Heart right ventricle (tissue), 16 donors: ENCODE data around the gene RPL6. TPM values are rescaled to one million over a fixed set of nuclear protein-coding genes. Genes with fewer than 3 reads are reported as not detected.

Source experiments
- ATAC-seq, 8 donors: fragments of 200-7000 bp; cut with Tn5 transposase; one replicate each; pipeline ENCODE4 v1.9.1; 2020; ENCODE audit warnings: mild to moderate bottlenecking in 8 of 8, moderate library complexity in 8 of 8, moderate number of reproducible peaks in 1 of 8
- DNase-seq, 2 donors: peaks; one replicate each; pipeline ENCODE4 v3.0.0-alpha.2; 2020
- H3K27ac ChIP-seq, 10 donors: fragments of 200-600 bp; sonication (generic) in 2 of 10; one replicate each; pipeline versions ENCODE4 v1.5.0 to v1.8.0; 2020 to 2022; ENCODE audit warnings: mild to moderate bottlenecking in 3 of 10
- H3K27me3 ChIP-seq, 7 donors: fragments of 200-600 bp; one replicate each; pipeline ENCODE4 v1.8.0; 2021 to 2022; ENCODE audit warnings: mild to moderate bottlenecking in 2 of 7
- H3K36me3 ChIP-seq, 9 donors: fragments of 200-600 bp; sonication (generic) in 1 of 9; one replicate each; pipeline versions ENCODE4 v1.5.0 to v1.8.0; 2020 to 2022; ENCODE audit warnings: mild to moderate bottlenecking in 2 of 9
- H3K4me1 ChIP-seq, 9 donors: fragments of 200-600 bp; sonication (generic) in 1 of 9; one replicate each; pipeline versions ENCODE4 v1.5.0 to v1.8.0; 2020 to 2022; ENCODE audit warnings: mild to moderate bottlenecking in 4 of 9
- H3K4me3 ChIP-seq, 10 donors: fragments of 200-600 bp; sonication (generic) in 2 of 10; one replicate each; pipeline versions ENCODE4 v1.5.0 to v1.8.0; 2020 to 2022; ENCODE audit warnings: mild to moderate bottlenecking in 7 of 10, moderate library complexity in 2 of 10
- H3K9me3 ChIP-seq, 11 donors: fragments of 200-600 bp in 10 of 11; sonication (generic) in 2 of 11; one replicate each; pipeline versions ENCODE4 v1.5.0 to v1.8.0; 2013 to 2022; ENCODE audit warnings: mild to moderate bottlenecking in 2 of 11, control low read depth in 1 of 11, moderate library complexity in 1 of 11
- CTCF ChIP-seq, 9 donors: fragments of 200-600 bp; sonication (generic) in 2 of 9; IDR thresholded peaks; one replicate each; pipeline versions ENCODE4 v1.5.0 to v1.8.0; 2021 to 2022; ENCODE audit warnings: antibody characterized with exemption in 9 of 9, mild to moderate bottlenecking in 5 of 9, moderate library complexity in 1 of 9
- WGBS, 2 donors: extraction: QIAGEN DNeasy Blood & Tissue Kit; methylation state at CpG; one replicate each; pipeline ENCODE4 v1.1.7; 2013; ENCODE audit warnings: inconsistent platforms in 1 of 2; 5-methylcytosine and 5-hydroxymethylcytosine counted together
- intact Hi-C, 10 donors: fragments of 100-400 bp; cut with DNase I; formaldehyde crosslinking; loops; one replicate each; pipeline versions ENCODE4 v1.11.1 to v1.14.2; 2022
- polyA plus RNA-seq, 2 donors: library from polyadenylated mRNA; stranded (reverse); fragments of 200-250 nt; gene quantifications; one replicate each; pipeline ENCODE4 v1.2.3, GENCODE V29; 2013
- total RNA-seq, 10 donors: library from RNA; stranded (reverse); fragmentation: NEBNext Ultra II Directional in 3 of 10; extraction: Animal tissue kit (Norgen Biotek cat#: 25700) in 3 of 10; gene quantifications; one replicate each; pipeline versions ENCODE4 v1.2.1 to v1.2.4, GENCODE V29; 2021 to 2023
- donor health status: Arrhythmogenic right ventricular cardiomyopathy.
- donor health status: ischemic (EF 13 %, LVEDD 7.1; RV severe dilation, severe dysfunction).
- donor health status: healthy with polysubstance abuse.
- donor health status: DM: no; HTN: yes; CAD: no.
- donor health status: DM: no; HTN: no; CAD: no.
- donor health status: ischemic (EF 25% LVEDD 6.9; RV normal size, moderate dysfunction).
- donor health status: ischemic (EF 25% LVEDD 5.7; RV mildly dilated, moderate dysfunction).
- donor health status: healthy.
- donor health status: DM: yes; HTN: yes; CAD: no.
- donor health status: Ischemic cardiomyopathy.
- donor health status: ischemic (EF 35%, LVEDD 5.7; RV mildly dilated, moderate dysfunction).
- donor health status: nonischemic (EF 11% LVEDD 7.7; RV severe dilation, severe dysfunction).
- donor health status: DM: yes; HTN: yes; CAD: no.
- donor health status: PGD.
- donor health status: ischemic (EF 29% LVEDD 5.4; RV normal size, mild dysfunction).
- donor health status: nonischemic (EF 23%, LVEDD 6.1; RV moderate dilation, normal function).

RPL6 gene
- total and polyA plus RNA-seq, 12 donors, result 564 to 1,749 (median 624) TPM

GRCh38 chr12:112424126-112424525 lies 14.7 kb upstream of the RPL6 start:
- no peak overlapping the region for H3K4me3 ChIP-seq
- no peaks in the 10 kb centered on the region for H3K9me3 ChIP-seq
- H3K27me3 ChIP-seq, result no peaks in the 10 kb centered on the region
- H3K36me3 ChIP-seq, result peaks cover 0 to 9% (median 0%) of the 10 kb centered on the region in 9 donors
- WGBS, 2 donors, result 79 to 80% methylated on average over 3 of the region's 3 CpGs
- H3K27ac ChIP-seq, result peak overlapping the region in 2 of 10 donors; percentile 35 to 41
- peaks cover 0 to 60% (median 45%) of the 10 kb centered on the region in 9 donors for H3K4me1 ChIP-seq
- DNase-seq (no peak), ATAC-seq (no peak)
- no peak for TF ChIP-seq CTCF (IDR thresholded peaks at IDR 0.05)
- intact Hi-C loops, result no loop called here

- H3K4me1 ChIP-seq, result peaks cover 0 to 67% (median 52%) of the 10 kb centered on the region in 9 donors
- intact Hi-C loops, result no loop called here
These were observed 13.1 kb upstream of the RPL6 start for GRCh38 chr12:112422531-112422930.

GRCh38 chr12:112421363-112421762 lies 12.0 kb upstream of the RPL6 start:
- H3K27ac ChIP-seq, result no peak overlapping the region

More at GRCh38 chr12:112422531-112422930, 13.1 kb upstream of the RPL6 start:
- no peaks in the 10 kb centered on the region for H3K9me3 ChIP-seq
- TF ChIP-seq CTCF (IDR thresholded peaks at IDR 0.05), result no peak
- H3K36me3 ChIP-seq, result peaks cover 0 to 9% (median 0%) of the 10 kb centered on the region in 9 donors
- ATAC-seq (peak in 1 of 8 donors; percentile 62), DNase-seq (no peak)
- H3K4me3 ChIP-seq, result no peak overlapping the region
- WGBS, 2 donors, result 31% methylated on average over 5 of the region's 5 CpGs
- H3K27ac ChIP-seq, result peak overlapping the region in 7 of 10 donors; percentile 32 to 61 (median 47)
- H3K27me3 ChIP-seq, result no peaks in the 10 kb centered on the region

GRCh38 chr12:112420740-112421139 lies 11.3 kb upstream of the RPL6 start:
- peak overlapping the region in 2 of 10 donors; percentile 98 to 99 for H3K27ac ChIP-seq

More at GRCh38 chr12:112421363-112421762, 12.0 kb upstream of the RPL6 start:
- Histone ChIP-seq H3K36me3 (peaks cover 0 to 7% (median 0%) of the 10 kb centered on the region in 9 donors), H3K4me1 (peaks cover 0 to 67% (median 52%) of the 10 kb centered on the region in 9 donors), H3K4me3 (no peak overlapping the region), H3K9me3 (no peaks in the 10 kb centered on the region), H3K27me3 (no peaks in the 10 kb centered on the region)
- 91 to 93% methylated on average over 1 of the region's 1 CpG for WGBS, 2 donors
- TF ChIP-seq CTCF (IDR thresholded peaks at IDR 0.05), result no peak
- no peak for ATAC-seq
- no peak for DNase-seq
- intact Hi-C loops, result no loop called here

More at GRCh38 chr12:112420740-112421139, 11.3 kb upstream of the RPL6 start:
- Histone ChIP-seq H3K9me3 (no peaks in the 10 kb centered on the region), H3K4me1 (peaks cover 0 to 67% (median 52%) of the 10 kb centered on the region in 9 donors), H3K36me3 (peaks cover 0 to 1% (median 0%) of the 10 kb centered on the region in 9 donors), H3K27me3 (no peaks in the 10 kb centered on the region), H3K4me3 (no peak overlapping the region)
- ATAC-seq, result no peak
- no peak for DNase-seq
- no peak for TF ChIP-seq CTCF (IDR thresholded peaks at IDR 0.05)
- WGBS, 2 donors, result 75 to 80% methylated on average over 3 of the region's 3 CpGs
- intact Hi-C loops, result no loop called here
